ENCODE results near the gene ADGRD1.

Gene ADGRD1

GRCh38 chr12:131153956-131154355 is 200.2 kb downstream of the ADGRD1 start:
- Histone ChIP-seq H3K4me3 (ENCODE audit: low read depth in 1 of 2, low read length in 2 of 2) (no peak overlapping the region), H3K9me3 (ENCODE audit: insufficient read depth, low read length, severe bottlenecking) (no peaks in the 10 kb centered on the region), H3K4me1 (ENCODE audit: insufficient read depth, low read length) (no peaks in the 10 kb centered on the region), H3K27ac (ENCODE audit: low read length) (no peak overlapping the region), H4K20me1 (ENCODE audit: insufficient read depth, low read length) (no peaks in the 10 kb centered on the region), H3K36me3 (ENCODE audit: insufficient read depth, low read length) (no peaks in the 10 kb centered on the region), H3K27me3 (ENCODE audit: insufficient read depth, low read length, poor library complexity) (no peaks in the 10 kb centered on the region), H3K4me2 (ENCODE audit: insufficient read depth, low read length) (no peak overlapping the region), H3K9ac (ENCODE audit: low read depth, low read length) (no peak overlapping the region), H3K79me2 (ENCODE audit: insufficient read depth, low read length) (no peaks in the 10 kb centered on the region), H2AFZ (ENCODE audit: low read depth, low read length) (no peak overlapping the region)
- TF ChIP-seq EZH2 (IDR thresholded peaks at IDR 0.05; ENCODE audit: borderline replicate concordance, low read depth, low read length, severe bottlenecking) (no peak), CTCF (IDR thresholded peaks at IDR 0.05; ENCODE audit: borderline replicate concordance, extremely low read depth, low read length, poor library complexity, severe bottlenecking) (no peak)
- no peak for DNase-seq
- no peak for ATAC-seq (ENCODE audit: insufficient read depth, low read depth)

- Histone ChIP-seq H3K4me1 (ENCODE audit: insufficient read depth, low read length) (no peaks in the 10 kb centered on the region), H3K36me3 (ENCODE audit: insufficient read depth, low read length) (no peaks in the 10 kb centered on the region), H3K9me3 (ENCODE audit: insufficient read depth, low read length, severe bottlenecking) (no peaks in the 10 kb centered on the region), H3K4me3 (ENCODE audit: low read depth in 1 of 2, low read length in 2 of 2) (no peak overlapping the region), H2AFZ (ENCODE audit: low read depth, low read length) (no peak overlapping the region), H3K27ac (ENCODE audit: low read length) (no peak overlapping the region), H4K20me1 (ENCODE audit: insufficient read depth, low read length) (no peaks in the 10 kb centered on the region), H3K9ac (ENCODE audit: low read depth, low read length) (no peak overlapping the region), H3K4me2 (ENCODE audit: insufficient read depth, low read length) (no peak overlapping the region), H3K27me3 (ENCODE audit: insufficient read depth, low read length, poor library complexity) (no peaks in the 10 kb centered on the region), H3K79me2 (ENCODE audit: insufficient read depth, low read length) (no peaks in the 10 kb centered on the region)
- ATAC-seq (ENCODE audit: insufficient read depth, low read depth) (no peak), DNase-seq (no peak)
- TF ChIP-seq EZH2 (IDR thresholded peaks at IDR 0.05; ENCODE audit: borderline replicate concordance, low read depth, low read length, severe bottlenecking) (no peak), CTCF (IDR thresholded peaks at IDR 0.05; ENCODE audit: borderline replicate concordance, extremely low read depth, low read length, poor library complexity, severe bottlenecking) (no peak)
Measured at GRCh38 chr12:131155131-131155530, 201.4 kb downstream of the ADGRD1 start.

- no peak overlapping the region for H3K27ac ChIP-seq (ENCODE audit: low read length)
- ATAC-seq (ENCODE audit: insufficient read depth, low read depth): no peak
- TF ChIP-seq EZH2 (IDR thresholded peaks at IDR 0.05; ENCODE audit: borderline replicate concordance, low read depth, low read length, severe bottlenecking) (no peak), CTCF (IDR thresholded peaks at IDR 0.05; ENCODE audit: borderline replicate concordance, extremely low read depth, low read length, poor library complexity, severe bottlenecking) (no peak)
- H3K27me3 ChIP-seq (ENCODE audit: insufficient read depth, low read length, poor library complexity): peaks cover 3% of the 10 kb centered on the region
- H2AFZ ChIP-seq (ENCODE audit: low read depth, low read length): no peak overlapping the region
- H3K79me2 ChIP-seq (ENCODE audit: insufficient read depth, low read length): no peaks in the 10 kb centered on the region
- no peak overlapping the region for H3K4me3 ChIP-seq (ENCODE audit: low read depth in 1 of 2, low read length in 2 of 2)
- no peaks in the 10 kb centered on the region for H3K4me1 ChIP-seq (ENCODE audit: insufficient read depth, low read length)
- DNase-seq: no peak
- H3K9me3 ChIP-seq (ENCODE audit: insufficient read depth, low read length, severe bottlenecking): no peaks in the 10 kb centered on the region
- H3K9ac ChIP-seq (ENCODE audit: low read depth, low read length): no peak overlapping the region
- H3K4me2 ChIP-seq (ENCODE audit: insufficient read depth, low read length): no peak overlapping the region
- H4K20me1 ChIP-seq (ENCODE audit: insufficient read depth, low read length): no peaks in the 10 kb centered on the region
- no peaks in the 10 kb centered on the region for H3K36me3 ChIP-seq (ENCODE audit: insufficient read depth, low read length)
Measured at GRCh38 chr12:131157743-131158142, 204.0 kb downstream of the ADGRD1 start.

- Histone ChIP-seq H3K4me1 (ENCODE audit: insufficient read depth, low read length) (no peaks in the 10 kb centered on the region), H4K20me1 (ENCODE audit: insufficient read depth, low read length) (no peaks in the 10 kb centered on the region), H3K27ac (ENCODE audit: low read length) (no peak overlapping the region), H3K9me3 (ENCODE audit: insufficient read depth, low read length, severe bottlenecking) (no peaks in the 10 kb centered on the region), H2AFZ (ENCODE audit: low read depth, low read length) (no peak overlapping the region), H3K4me3 (ENCODE audit: low read depth in 1 of 2, low read length in 2 of 2) (no peak overlapping the region), H3K27me3 (ENCODE audit: insufficient read depth, low read length, poor library complexity) (peaks cover 3% of the 10 kb centered on the region), H3K9ac (ENCODE audit: low read depth, low read length) (no peak overlapping the region), H3K4me2 (ENCODE audit: insufficient read depth, low read length) (no peak overlapping the region), H3K79me2 (ENCODE audit: insufficient read depth, low read length) (no peaks in the 10 kb centered on the region), H3K36me3 (ENCODE audit: insufficient read depth, low read length) (no peaks in the 10 kb centered on the region)
- TF ChIP-seq CTCF (IDR thresholded peaks at IDR 0.05; ENCODE audit: borderline replicate concordance, extremely low read depth, low read length, poor library complexity, severe bottlenecking): no peak
- TF ChIP-seq EZH2 (IDR thresholded peaks at IDR 0.05; ENCODE audit: borderline replicate concordance, low read depth, low read length, severe bottlenecking): no peak
- DNase-seq (no peak), ATAC-seq (ENCODE audit: insufficient read depth, low read depth) (no peak)
Measured at GRCh38 chr12:131159660-131160059, 206.0 kb downstream of the ADGRD1 start.

Data from DND-41 (cell line).